GM19455 (cell line): Measurements from ENCODE around the gene ENPP6.
"Not testable (repeated sequence)": the region's sequence is repeated elsewhere in the genome, so short reads cannot be mapped to it uniquely, and the experiment has no call there.

Experiments
- ATAC-seq: cut with Tn5 transposase; IDR thresholded peaks from one replicate; pipeline ENCODE4 v1.9.1; 2021; ENCODE audit not compliant: unreplicated experiment

Gene ENPP6

DNA sequence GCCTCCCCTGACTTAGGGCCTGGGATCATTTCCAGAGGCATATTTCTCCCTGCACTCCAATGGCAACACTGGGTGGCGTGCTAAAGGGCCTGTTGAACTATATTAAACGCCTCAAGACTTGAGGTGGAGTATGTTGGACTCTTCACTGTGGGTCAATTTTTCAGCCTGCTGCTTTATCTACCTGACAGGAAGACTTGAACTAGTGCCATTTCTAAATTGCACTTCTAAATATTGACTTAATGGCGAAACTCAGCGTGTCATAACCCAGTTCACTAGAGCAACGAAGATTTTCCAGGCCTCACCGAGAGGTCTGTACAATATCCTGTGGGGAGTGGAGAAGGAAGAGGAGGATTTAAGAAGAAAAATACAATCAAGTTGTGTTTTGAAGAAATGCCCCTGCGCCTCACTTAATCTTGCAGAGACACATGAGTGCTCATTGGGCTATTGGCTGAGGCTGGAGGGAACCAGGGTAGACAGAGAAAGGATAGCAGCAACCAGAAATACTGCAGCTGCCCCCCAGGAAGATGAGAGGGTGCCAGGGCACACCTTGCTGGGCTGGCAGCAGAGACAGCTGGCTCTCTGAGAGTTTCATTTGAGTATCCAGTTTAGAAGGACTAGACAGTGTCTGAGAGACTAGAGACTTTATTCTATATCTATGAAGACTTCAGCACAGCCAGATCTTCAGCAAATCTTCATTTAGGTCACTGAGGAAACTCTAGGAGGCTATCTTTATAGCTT is 67.4 kb downstream of the ENPP6 start:
- ATAC-seq = no peak

DNA sequence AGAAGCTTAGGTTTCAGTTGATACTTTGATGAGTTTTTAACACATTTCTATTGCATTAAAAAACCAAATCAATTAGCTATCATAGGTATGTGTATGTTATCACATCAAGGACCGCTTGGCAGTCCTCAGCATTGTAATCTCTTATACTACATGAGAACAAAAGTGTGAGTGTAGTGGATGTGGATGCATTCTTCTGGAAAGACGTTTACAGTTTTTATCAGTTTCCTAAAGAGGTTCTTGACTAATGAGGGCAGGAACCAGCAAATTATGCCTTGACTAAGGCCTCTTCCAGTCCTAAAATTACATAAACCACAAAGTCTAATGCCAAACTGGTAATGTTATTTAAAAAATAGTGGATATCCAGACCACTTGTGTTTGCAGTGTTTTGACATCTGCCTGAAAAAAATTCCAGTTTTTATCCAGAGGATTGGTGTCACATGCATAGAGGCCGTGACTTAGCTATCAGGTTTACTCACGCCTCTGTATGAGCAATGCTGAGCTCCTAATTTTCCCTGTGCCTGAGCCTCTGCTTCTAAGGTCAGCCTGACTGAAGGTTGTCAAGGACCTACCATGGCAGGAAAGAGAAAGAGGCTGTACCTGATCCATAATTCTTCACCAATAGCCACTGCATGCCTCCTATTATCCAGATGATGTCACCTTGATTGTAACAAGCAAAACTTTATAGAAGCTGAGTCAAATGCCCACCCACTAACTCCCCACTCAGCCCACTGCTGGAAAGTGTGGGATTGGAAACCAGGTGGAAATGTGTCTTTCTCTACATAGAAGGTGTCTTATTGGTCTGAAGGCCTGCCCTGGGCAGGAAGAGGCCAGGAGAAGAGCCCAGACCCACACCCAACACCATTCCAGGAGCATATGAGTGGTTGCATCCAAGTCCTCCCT is 68.7 kb downstream of the ENPP6 start:
- ATAC-seq = no peak

DNA sequence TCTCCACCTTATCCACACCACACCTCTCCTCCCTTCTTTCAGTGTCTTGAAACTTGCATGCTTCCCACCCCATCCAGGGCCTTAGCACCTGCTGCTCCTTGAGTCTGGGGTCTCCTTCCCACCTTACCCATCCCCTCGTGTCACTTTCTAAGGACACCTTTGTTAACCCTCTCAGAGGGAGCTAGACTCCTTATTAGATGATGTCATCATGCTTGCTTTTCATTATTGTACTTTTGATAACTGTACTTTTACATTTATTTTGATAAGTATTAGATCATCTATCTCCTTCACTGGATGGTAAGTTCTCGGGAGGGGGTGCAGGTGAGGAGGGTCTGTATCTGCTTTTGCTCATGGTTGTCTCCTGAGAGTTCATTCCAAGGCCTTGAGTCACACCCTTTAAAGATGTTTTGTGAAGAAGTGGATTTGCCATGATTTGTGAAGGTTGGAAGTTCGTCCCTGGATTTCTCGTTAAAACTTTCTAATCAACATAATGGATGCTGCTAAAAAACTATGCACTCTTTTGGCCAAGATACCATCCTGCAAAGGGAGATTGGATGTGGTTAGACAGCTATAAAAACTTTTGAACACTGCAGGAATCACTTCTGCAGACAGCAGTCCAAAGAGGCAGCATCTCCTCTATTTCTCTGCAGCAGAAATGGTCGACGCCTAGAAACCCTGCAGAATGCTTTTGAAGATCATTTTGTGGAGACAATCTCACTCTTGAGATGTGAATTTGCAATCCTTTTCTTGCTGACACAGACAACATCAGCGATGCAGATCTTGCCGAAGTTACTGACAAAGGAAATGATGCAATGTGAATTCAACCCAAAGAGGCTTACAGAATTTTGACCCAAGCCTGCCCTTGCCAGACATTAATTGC is 69.6 kb downstream of the ENPP6 start:
- ATAC-seq = no peak

DNA sequence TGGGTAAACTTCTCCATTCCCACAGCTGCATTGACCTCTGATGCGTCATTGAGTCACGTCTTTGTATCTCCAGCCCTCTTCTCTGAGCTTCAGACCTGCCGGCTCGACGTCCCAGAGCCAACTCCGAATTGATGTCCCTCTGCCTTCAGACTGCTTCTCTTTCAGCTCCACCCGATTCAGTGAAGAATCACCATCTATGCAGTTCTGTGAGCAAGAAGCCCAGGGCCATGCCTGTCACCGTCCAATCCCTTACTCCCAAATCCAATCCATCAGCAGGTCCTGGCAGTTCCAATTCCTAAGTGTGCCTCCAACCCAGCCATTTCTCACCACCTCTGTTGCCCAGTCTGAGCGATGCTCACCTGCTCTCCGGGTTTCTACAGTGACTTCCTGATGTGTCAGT is 70.7 kb downstream of the ENPP6 start:
- ATAC-seq = no peak

DNA sequence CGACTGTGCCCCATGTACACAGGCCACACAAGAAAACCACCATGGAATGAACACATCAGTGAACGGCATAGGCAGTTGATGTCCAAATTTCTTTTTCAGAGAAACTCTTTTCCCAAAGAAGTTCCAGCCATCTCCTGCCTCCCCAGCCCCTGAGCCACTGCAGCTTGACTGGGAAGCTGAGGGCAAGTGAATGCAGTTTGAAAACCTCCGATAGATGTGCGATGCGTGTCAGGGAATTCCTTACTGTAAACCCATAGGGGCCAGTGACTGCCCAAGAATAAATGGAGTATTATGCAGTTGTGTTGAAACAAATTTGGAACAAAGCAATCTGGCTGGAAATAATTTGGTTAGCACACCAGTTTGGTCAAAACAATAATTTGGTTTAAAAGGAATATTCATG is 72.1 kb downstream of the ENPP6 start:
- no peak for ATAC-seq

DNA sequence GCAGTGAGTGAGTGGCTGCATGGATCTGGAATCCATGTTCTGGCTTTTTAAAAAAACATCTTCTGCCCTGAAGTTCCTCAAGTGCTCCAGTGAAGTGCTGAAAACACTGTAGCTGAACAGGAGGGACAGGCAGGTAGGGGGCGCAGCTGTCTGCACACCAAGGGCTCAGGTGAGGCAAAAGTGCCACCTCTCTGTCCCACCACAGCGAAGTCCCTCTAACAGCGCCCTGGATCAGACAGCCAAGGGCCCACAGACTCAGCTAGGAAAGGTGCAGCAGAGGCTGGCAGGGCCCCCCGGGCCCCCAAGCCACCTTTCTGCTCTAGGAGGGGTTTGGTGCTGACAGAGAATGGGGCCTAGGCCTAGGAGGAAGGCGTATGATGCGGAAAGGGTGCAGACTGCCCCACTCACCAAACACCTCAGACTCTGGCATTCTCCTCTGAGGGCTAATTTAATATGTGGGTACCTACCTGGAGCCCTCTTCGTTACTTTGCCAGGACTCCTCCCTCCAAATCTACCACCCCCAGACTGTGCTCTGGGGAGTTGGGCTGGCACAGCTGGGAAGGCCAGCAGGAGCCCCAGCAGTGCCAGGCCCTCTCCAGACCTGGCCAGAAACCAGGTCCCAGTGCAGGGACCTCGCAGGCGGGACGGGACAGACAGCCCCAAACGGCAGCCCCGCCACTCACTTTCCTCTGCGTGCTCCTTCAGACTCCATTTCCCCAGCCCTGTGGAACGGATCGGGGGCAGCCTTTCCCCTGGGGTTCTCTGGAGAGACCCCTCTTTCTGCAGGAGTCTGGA is 73.7 kb downstream of the ENPP6 start:
- ATAC-seq = no peak

DNA sequence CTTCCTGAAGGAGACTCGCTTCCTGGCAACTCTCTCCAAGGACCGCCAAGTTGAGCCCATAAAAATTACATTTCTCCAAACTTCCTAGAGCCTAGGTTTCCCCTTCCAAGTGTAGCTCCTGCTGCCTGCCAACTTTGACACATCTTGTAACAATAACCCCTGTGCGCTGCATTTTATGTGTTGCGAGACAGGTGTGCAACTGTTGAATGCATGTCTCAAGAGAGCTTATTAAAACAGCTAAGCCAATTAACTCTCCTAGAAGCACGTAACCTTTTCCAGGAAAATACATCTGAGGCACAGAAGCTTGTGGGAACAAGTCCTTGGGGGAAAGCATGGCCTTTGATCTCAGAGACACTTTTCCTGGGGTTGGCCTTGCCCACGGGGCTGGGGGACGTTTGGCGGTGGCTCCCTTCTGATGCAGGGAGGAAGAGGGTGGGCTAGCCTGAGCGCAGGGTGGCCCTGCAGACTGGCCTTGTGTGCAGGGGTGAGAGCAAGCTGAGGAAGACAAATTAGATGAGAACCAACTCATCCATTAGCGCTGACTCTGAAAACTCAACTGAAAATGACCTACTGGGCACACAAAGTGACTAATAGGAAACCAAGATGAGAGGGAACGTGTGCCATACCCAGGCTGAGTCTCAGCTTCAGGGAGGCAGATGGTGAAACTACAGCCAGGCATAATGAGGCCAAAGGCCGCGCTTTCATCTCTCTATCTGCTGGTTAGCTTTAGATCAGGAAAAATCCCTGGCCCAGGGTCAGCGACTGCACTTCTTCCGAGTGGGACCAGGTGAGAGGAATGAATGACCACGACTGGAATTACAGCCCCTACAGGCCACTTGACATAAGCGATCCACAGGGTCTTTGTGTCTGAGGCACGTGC is 75.3 kb downstream of the ENPP6 start:
- ATAC-seq = no peak

DNA sequence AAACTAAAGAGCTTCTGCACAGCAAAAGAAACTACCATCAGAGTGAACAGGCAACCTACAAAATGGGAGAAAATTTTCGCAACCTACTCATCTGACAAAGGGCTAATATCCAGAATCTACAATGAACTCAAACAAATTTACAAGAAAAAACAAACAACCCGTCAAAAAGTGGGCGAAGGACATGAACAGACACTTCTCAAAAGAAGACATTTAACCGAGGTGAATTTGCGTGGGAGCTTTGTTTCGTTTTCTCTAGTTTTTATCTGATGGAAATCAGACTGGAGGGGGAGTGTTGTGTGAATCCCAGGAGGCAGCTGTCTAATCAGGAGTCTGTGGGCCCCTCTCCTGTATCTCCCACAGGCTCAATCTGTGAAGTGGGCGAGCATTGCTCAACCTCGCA is 76.8 kb downstream of the ENPP6 start:
- not testable (repeated sequence) for ATAC-seq

DNA sequence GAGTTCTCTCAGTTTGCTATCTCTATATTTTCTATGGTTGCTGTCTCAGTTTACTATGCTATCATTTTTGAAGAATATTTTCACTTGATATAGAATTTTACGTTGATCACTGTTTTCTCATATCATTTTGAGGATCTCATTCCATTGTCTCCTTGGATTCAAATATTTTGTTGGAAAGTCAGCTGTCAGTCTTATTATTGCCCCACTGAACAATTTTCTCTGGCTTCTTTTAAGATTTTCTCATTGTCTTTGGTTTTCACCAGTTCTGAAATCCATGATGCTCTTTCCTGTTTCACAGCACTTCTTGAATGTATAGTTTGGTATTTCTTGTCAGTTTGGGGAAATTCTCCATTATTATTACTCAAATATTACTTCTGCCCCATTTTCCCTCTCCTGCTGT is 81.1 kb downstream of the ENPP6 start:
- ATAC-seq = no peak

DNA sequence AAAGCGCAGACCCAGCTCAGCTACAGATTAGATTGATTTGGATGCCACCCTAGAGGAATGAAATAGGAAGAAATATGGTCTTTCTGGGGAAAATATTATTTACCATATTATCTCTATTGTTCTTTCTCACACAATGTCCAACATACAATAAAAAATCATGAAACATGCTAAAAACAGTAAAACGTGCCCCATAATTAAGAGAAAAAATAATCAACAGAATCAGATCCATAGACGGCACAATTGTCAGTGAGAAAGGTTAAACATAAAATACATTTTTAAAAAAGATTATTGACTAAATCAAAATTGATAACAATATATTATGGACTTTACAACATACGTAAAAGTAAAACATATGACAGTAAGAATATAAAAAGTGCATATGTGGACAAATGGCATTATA is 90.9 kb downstream of the ENPP6 start:
- ATAC-seq = no peak

DNA sequence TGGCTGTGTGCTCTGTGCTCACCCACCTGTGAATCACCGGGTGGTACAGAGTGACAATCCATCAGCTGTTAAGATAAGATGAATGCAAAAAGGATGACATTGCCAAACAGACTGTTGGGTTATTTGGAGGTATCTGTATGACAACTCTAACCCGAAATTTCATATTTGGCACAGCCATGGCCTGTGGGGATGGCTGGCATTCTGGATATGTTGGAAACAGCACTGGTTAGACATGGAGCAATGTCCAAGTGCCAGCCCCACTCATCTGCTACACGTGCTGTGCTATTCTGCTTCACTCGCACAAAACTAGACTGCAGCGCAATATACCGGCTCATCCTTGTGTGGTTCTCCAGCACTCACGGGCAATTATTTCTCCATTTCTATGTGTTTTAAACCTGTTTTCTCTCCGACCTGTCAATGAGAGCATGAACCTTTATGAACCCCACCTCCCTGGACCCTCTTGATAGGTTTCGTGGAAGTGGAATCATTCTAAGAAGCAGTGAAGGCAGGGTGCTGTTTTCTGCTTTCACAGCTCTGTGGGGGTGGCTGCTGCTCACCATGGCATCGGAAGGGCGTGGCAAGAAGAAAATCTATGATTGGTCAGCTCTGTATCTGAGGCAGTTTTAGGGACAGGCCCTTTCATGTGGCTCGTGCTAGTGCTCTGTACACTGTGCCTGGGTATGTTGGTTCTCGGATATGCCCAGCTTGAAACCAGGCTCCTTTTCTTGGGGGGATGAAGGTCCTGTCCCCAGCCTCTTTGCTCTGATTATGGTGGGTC is 94.9 kb downstream of the ENPP6 start:
- ATAC-seq = no peak

DNA sequence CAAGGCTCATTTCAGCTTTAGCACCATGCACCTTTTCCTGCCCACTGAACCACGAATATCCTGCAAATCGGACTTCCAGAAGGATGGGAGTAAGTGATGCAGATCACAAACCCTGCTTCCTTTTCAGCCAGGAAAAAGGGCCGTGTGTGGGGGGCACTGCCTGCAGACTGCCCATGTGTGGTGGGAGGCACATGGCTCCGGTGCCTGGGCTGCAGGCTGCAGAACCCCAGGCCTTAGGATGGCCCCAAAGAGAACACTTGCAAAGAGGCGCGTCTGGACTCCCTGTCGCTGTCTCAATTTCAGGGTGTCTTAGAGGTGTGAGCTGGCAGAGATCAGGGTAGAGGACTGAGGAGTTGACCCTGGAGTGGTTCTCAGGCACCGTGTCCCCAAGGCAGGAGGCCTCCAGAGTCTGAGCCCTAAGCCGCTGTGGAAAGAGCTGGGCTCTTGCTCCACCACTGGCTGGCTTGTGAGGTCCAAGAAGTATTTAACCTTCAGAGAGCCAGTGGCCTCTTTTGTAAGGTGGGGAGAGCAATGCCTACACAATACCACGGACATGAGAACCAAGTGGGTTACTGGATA is 97.0 kb downstream of the ENPP6 start:
- no peak for ATAC-seq

DNA sequence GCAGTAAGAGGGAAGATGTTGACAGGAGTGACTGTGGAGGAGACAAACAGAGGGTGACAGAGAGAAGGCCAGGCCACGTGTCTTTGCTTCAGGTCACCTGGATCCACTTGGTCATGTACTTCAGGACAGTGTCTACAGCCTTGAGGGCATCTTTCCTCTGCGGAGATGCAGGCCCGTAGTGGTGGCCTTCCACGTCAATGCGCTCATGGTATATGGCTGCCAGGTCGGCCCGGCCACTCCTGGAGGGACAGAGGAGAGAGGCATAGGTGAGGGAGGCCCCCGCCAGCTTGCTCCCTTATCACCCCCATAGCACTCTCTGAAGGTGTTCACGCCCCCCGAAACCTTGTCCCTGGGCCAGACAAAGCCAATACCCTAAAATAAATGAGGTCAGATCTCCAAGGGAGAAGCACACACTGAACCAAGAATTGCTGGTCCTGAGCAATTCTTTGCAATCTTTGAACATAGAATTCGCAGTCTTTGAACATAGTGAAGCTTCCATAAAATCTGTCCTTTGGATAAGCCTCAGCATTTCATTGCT is 99.9 kb downstream of the ENPP6 start:
- ATAC-seq = no peak

DNA sequence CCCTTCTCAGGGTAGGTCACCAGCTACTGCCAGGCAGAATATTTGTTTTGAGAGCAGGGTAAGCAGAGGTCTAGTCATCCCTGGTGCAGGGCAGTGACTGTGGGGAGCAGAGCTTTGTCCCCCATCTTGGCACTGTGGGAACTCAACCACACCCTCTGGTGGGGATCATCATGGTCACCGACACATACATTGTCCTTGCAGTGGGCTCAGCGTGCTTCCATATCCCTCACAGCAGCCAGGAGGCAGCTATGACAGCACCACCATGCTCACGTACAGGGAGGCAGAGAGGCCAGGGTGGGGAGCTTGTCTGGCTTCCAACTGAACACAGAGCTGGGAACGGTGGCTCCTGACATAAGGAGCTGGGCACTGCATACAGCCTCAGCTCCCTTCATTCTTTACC is 102.3 kb downstream of the ENPP6 start:
- no peak for ATAC-seq

DNA sequence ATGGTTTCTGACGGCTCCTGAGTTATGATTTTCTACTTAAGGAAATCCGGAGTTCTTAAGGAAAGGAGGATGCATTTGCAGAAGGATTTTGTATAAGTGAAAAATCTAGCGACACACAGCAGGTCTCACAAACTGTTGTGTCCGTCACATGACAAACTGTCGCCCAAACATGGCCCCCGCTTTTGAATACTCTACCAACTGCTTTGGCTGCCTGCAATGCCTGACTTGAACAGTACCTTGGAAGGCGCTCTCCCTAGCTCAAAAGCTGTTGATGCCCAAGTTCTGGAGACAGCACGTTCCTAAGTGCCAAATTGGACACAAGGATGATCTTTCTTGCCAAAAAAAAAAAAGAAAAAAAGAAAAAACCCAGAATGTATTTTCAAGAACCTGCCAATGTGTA is 103.2 kb downstream of the ENPP6 start:
- ATAC-seq = no peak

DNA sequence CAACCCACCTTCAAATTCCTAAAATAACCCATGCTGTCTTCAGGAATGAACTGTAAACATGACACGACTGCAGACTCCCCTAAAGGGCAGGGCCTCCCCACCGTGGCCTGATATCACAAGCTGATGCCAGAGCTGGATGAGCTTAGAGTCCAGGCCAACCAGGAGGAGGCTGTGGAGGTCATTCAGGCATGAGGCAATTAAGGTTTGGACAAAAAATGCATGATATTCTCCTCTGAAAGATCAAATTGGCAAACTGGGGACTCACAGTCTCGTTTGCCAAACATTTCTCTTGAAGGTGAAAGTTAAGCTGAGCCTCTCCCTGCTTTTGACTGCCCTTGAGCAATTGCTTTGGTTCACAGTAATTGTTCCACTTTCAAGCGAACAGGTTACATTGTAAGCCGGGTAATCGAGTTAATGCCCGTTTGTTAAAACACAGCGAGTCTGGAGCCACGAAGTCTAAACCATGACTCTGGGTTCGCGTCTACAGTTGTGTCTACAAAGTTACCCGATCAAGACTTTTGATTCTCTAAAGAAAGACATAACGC is 105.6 kb downstream of the ENPP6 start:
- no peak for ATAC-seq

DNA sequence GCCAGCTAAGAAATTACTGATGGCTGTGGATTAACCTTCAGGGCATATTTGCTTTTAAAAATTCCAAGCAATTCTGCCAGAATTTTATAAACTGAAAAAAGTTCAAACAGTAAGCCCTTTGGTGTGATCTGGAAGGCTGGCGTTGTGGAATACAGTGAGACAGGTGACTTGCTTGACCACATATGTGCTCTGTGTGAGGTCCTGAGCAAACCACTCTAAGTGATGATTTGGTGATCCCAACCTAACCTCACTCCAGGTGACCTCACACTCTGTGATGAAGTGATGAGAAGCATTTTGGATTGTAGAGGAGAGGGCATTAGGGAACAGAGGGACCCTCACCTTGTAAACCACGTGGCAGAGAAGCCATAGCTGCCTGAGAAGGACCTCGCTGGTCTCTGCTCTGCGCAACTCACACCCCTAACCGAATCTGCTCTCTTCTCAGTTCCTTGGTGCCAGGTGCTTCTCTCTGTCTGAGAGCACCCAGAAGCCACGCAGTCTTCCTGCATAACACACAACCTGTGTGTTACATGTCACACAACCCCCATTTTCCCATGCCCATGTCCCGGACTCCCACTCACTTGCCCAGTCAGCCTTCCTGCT is 106.3 kb downstream of the ENPP6 start:
- ATAC-seq = no peak
